ENCODE measurements around the gene UBXN11.

The UBXN11 gene

DNA sequence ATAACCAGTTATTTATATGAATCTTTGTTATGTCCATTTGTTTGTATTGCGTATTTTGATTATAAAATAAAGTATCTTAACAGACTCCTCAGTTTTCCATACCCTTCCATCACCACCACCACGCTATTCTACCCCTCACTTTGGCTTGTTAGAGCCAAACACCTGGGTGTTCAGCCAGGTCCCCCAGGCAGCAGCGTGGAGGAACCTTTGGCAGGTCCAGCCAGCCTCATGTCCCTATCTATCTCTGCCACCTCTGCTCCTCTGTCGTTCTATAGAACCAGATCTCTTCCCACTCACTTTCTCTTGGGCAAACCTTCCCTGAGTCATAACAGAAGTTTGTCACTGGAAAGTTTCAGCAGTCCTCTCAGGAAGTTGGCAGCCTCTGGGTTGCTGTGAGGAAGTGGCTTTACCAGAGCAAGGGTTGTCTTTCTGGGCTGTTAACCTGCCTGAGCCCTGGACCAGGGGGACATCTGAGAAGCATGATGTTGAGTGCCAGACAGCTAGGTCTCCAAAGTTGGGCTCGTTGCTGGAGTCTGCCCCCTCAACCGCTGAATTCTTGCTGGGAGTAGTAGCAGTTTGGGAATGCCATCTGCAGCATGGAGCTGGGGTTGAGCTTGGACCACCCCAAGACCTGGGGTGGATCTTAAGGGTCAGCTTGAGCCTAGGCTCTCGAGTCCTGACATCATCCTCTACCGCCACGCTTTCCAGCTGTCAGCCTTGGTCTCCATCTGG is 27.5 kb downstream of the UBXN11 start:
- no peak overlapping the region for H2BK15ac ChIP-seq (ENCODE audit: low read depth, poor library complexity, severe bottlenecking)
- peaks cover 17% of the 10 kb centered on the region for H3K79me1 ChIP-seq (replicated peaks; ENCODE audit: low read length, poor library complexity, severe bottlenecking)
- H2BK5ac ChIP-seq (ENCODE audit: low read depth, low read length, poor library complexity, severe bottlenecking), result no peak overlapping the region
- H2AFZ ChIP-seq (ENCODE audit: low read depth, low read length), result no peak overlapping the region
- peak overlapping the region; percentile 62 to 64 for H2BK12ac ChIP-seq (ENCODE audit: low read length in 2 of 2)
- H3K9me3 ChIP-seq (ENCODE audit: control insufficient read depth, low read length), result no peaks in the 10 kb centered on the region
- peak; percentile 89 for DNase-seq
- H3K14ac ChIP-seq (ENCODE audit: low read length in 2 of 2), result peak overlapping the region in 1 of 2 experiments; percentile 50
- peaks cover 43% of the 10 kb centered on the region for H3K4me1 ChIP-seq (ENCODE audit: control insufficient read depth, insufficient read depth, low read depth, low read length)
- H3K36me3 ChIP-seq (ENCODE audit: control insufficient read depth in 1 of 2, insufficient read depth in 2 of 2, low read depth in 1 of 2, low read length in 2 of 2), result peaks cover 28 to 36% of the 10 kb centered on the region in 2 experiments
- H3K18ac ChIP-seq (ENCODE audit: low read depth in 1 of 2, low read length in 2 of 2), result peak overlapping the region; percentile 72 to 90
- WGBS, result 83% methylated on average over 7 of the region's 9 CpGs
- H3K27ac ChIP-seq (ENCODE audit: low read length, poor library complexity, severe bottlenecking), result peak overlapping the region; percentile 71
- peak overlapping the region; percentile 69 for H2AK5ac ChIP-seq (ENCODE audit: low read length, severe bottlenecking)
- peak overlapping the region in 1 of 2 experiments; percentile 92 for H3K4me3 ChIP-seq (ENCODE audit: insufficient read depth in 1 of 2, low read depth in 1 of 2, low read length in 2 of 2)
- H3K9ac ChIP-seq (ENCODE audit: low read length), result peak overlapping the region; percentile 84
- H3K23ac ChIP-seq (ENCODE audit: low read length in 2 of 2), result no peak overlapping the region
- H4K8ac ChIP-seq (ENCODE audit: low read length), result peak overlapping the region; percentile 83
- H3K4ac ChIP-seq (ENCODE audit: low read depth in 1 of 2, low read length in 2 of 2), result peak overlapping the region; percentile 71 to 90
- peak overlapping the region; percentile 45 for H4K91ac ChIP-seq (ENCODE audit: low read length)
- no peak overlapping the region for H2BK120ac ChIP-seq (ENCODE audit: low read depth, low read length)
- peak overlapping the region; percentile 77 for H3K4me2 ChIP-seq (ENCODE audit: low read length, poor library complexity, severe bottlenecking)
- no peaks in the 10 kb centered on the region for H3K27me3 ChIP-seq (ENCODE audit: control insufficient read depth in 1 of 2, insufficient read depth in 1 of 2, low read length in 2 of 2)

DNA sequence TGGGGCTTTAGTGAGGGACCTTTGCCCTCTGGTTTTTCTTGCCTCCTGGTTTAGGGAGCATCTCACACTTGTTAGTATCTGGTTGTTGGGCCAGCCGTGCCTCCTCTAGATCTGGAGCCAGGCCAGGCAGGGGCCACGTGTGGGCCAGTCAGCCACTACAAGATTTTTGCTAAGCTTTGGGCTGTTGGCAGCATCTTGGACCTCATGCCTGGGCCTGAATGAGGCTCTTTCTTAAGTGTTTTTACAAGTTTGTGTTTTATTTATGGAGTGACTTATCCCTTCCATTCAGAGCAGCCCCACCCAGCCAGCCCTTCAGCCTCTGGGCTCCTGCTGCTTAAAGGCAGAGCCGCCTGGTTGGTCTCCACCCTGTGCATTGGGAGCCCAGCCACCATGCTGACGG is 28.1 kb downstream of the UBXN11 start:
- Histone ChIP-seq H2BK15ac (ENCODE audit: low read depth, poor library complexity, severe bottlenecking) (no peak overlapping the region), H3K4me3 (ENCODE audit: insufficient read depth in 1 of 2, low read depth in 1 of 2, low read length in 2 of 2) (no peak overlapping the region), H3K23ac (ENCODE audit: low read length in 2 of 2) (no peak overlapping the region), H3K36me3 (ENCODE audit: control insufficient read depth in 1 of 2, insufficient read depth in 2 of 2, low read depth in 1 of 2, low read length in 2 of 2) (peaks cover 28 to 34% of the 10 kb centered on the region in 2 experiments), H4K8ac (ENCODE audit: low read length) (no peak overlapping the region), H3K9ac (ENCODE audit: low read length) (peak overlapping the region; percentile 84), H3K27ac (ENCODE audit: low read length, poor library complexity, severe bottlenecking) (no peak overlapping the region), H3K4me1 (ENCODE audit: control insufficient read depth, insufficient read depth, low read depth, low read length) (peaks cover 43% of the 10 kb centered on the region), H2BK12ac (ENCODE audit: low read length in 2 of 2) (no peak overlapping the region), H3K4me2 (ENCODE audit: low read length, poor library complexity, severe bottlenecking) (no peak overlapping the region), H3K9me3 (ENCODE audit: control insufficient read depth, low read length) (no peaks in the 10 kb centered on the region), H3K27me3 (ENCODE audit: control insufficient read depth in 1 of 2, insufficient read depth in 1 of 2, low read length in 2 of 2) (no peaks in the 10 kb centered on the region), H3K79me1 (replicated peaks; ENCODE audit: low read length, poor library complexity, severe bottlenecking) (peaks cover 14% of the 10 kb centered on the region), H2AK5ac (ENCODE audit: low read length, severe bottlenecking) (no peak overlapping the region), H2AFZ (ENCODE audit: low read depth, low read length) (no peak overlapping the region), H3K4ac (ENCODE audit: low read depth in 1 of 2, low read length in 2 of 2) (no peak overlapping the region), H2BK5ac (ENCODE audit: low read depth, low read length, poor library complexity, severe bottlenecking) (no peak overlapping the region), H3K18ac (ENCODE audit: low read depth in 1 of 2, low read length in 2 of 2) (no peak overlapping the region), H3K14ac (ENCODE audit: low read length in 2 of 2) (no peak overlapping the region), H4K91ac (ENCODE audit: low read length) (no peak overlapping the region), H2BK120ac (ENCODE audit: low read depth, low read length) (no peak overlapping the region)
- WGBS, result 25% methylated on average over 2 of the region's 4 CpGs
- peak; percentile 83 for DNase-seq

DNA sequence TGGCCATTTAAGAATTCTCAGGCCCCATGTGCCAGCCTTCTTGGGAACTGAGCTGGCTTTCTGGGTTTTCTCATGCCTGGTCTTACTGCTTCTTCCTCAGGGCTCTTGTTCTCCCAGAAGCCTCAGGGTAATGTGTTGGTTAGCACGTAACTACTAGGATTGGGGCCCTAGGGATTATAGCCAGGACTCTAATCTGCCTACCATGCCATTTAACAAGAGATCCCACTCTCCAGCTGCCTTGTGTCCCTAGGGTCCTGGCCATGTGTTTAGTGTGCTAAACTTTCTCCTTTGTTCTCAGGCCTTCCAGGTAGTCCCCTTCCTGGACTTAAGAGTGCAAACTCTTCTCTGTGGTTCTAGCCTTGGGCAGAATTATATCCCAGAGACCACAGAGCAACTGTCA is 28.7 kb downstream of the UBXN11 start:
- H2BK5ac ChIP-seq (ENCODE audit: low read depth, low read length, poor library complexity, severe bottlenecking), result no peak overlapping the region
- no peak overlapping the region for H3K27ac ChIP-seq (ENCODE audit: low read length, poor library complexity, severe bottlenecking)
- H3K23ac ChIP-seq (ENCODE audit: low read length in 2 of 2), result no peak overlapping the region
- WGBS, result 78% methylated on average over 1 of the region's 1 CpG
- no peak overlapping the region for H2AFZ ChIP-seq (ENCODE audit: low read depth, low read length)
- H2BK120ac ChIP-seq (ENCODE audit: low read depth, low read length), result no peak overlapping the region
- peaks cover 29 to 30% of the 10 kb centered on the region in 2 experiments for H3K36me3 ChIP-seq (ENCODE audit: control insufficient read depth in 1 of 2, insufficient read depth in 2 of 2, low read depth in 1 of 2, low read length in 2 of 2)
- H4K91ac ChIP-seq (ENCODE audit: low read length), result no peak overlapping the region
- H3K4me1 ChIP-seq (ENCODE audit: control insufficient read depth, insufficient read depth, low read depth, low read length), result peaks cover 39% of the 10 kb centered on the region
- H3K9ac ChIP-seq (ENCODE audit: low read length), result peak overlapping the region; percentile 84
- H3K14ac ChIP-seq (ENCODE audit: low read length in 2 of 2), result no peak overlapping the region
- H4K8ac ChIP-seq (ENCODE audit: low read length), result no peak overlapping the region
- no peaks in the 10 kb centered on the region for H3K9me3 ChIP-seq (ENCODE audit: control insufficient read depth, low read length)
- H3K27me3 ChIP-seq (ENCODE audit: control insufficient read depth in 1 of 2, insufficient read depth in 1 of 2, low read length in 2 of 2), result no peaks in the 10 kb centered on the region
- H3K18ac ChIP-seq (ENCODE audit: low read depth in 1 of 2, low read length in 2 of 2), result peak overlapping the region; percentile 13 to 53
- H2BK15ac ChIP-seq (ENCODE audit: low read depth, poor library complexity, severe bottlenecking), result peak overlapping the region; percentile 26
- H3K79me1 ChIP-seq (replicated peaks; ENCODE audit: low read length, poor library complexity, severe bottlenecking), result peaks cover 13% of the 10 kb centered on the region
- H3K4ac ChIP-seq (ENCODE audit: low read depth in 1 of 2, low read length in 2 of 2), result peak overlapping the region; percentile 25 to 26
- H3K4me2 ChIP-seq (ENCODE audit: low read length, poor library complexity, severe bottlenecking), result no peak overlapping the region
- H2BK12ac ChIP-seq (ENCODE audit: low read length in 2 of 2), result peak overlapping the region; percentile 14 to 37
- H2AK5ac ChIP-seq (ENCODE audit: low read length, severe bottlenecking), result peak overlapping the region; percentile 34
- no peak overlapping the region for H3K4me3 ChIP-seq (ENCODE audit: insufficient read depth in 1 of 2, low read depth in 1 of 2, low read length in 2 of 2)
- DNase-seq, result no peak

DNA sequence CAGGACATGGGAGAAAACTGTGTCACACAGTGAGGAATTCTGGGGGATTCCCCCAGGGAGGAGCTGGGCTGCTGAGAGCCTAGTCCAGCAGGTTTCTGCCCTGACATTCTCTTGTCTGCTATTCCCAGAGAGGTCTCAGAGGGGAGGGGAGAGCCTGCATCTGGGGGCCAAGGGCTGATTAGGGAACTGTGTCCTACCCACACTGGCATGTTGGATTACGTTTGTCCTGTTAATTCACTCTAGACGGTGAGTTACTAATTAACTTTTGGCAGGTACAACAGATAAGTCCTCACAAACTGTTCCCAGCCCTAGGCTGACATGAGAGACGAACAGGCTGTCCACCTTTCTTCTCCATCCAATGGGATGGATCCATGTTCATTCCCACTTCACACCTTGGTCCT is 29.2 kb downstream of the UBXN11 start:
- H4K91ac ChIP-seq (ENCODE audit: low read length), result no peak overlapping the region
- no peak overlapping the region for H3K23ac ChIP-seq (ENCODE audit: low read length in 2 of 2)
- H3K79me1 ChIP-seq (replicated peaks; ENCODE audit: low read length, poor library complexity, severe bottlenecking), result peaks cover 11% of the 10 kb centered on the region
- H3K27ac ChIP-seq (ENCODE audit: low read length, poor library complexity, severe bottlenecking), result no peak overlapping the region
- WGBS, result 95% methylated on average over 3 of the region's 3 CpGs
- H2BK15ac ChIP-seq (ENCODE audit: low read depth, poor library complexity, severe bottlenecking), result no peak overlapping the region
- no peak overlapping the region for H3K4ac ChIP-seq (ENCODE audit: low read depth in 1 of 2, low read length in 2 of 2)
- H2AK5ac ChIP-seq (ENCODE audit: low read length, severe bottlenecking), result no peak overlapping the region
- H3K9ac ChIP-seq (ENCODE audit: low read length), result peak overlapping the region; percentile 84
- H3K27me3 ChIP-seq (ENCODE audit: control insufficient read depth in 1 of 2, insufficient read depth in 1 of 2, low read length in 2 of 2), result no peaks in the 10 kb centered on the region
- peak overlapping the region in 1 of 2 experiments; percentile 36 for H3K14ac ChIP-seq (ENCODE audit: low read length in 2 of 2)
- no peak overlapping the region for H4K8ac ChIP-seq (ENCODE audit: low read length)
- H2BK12ac ChIP-seq (ENCODE audit: low read length in 2 of 2), result peak overlapping the region in 1 of 2 experiments; percentile 37
- no peak overlapping the region for H3K4me2 ChIP-seq (ENCODE audit: low read length, poor library complexity, severe bottlenecking)
- peaks cover 24 to 27% of the 10 kb centered on the region in 2 experiments for H3K36me3 ChIP-seq (ENCODE audit: control insufficient read depth in 1 of 2, insufficient read depth in 2 of 2, low read depth in 1 of 2, low read length in 2 of 2)
- H2AFZ ChIP-seq (ENCODE audit: low read depth, low read length), result no peak overlapping the region
- peaks cover 35% of the 10 kb centered on the region for H3K4me1 ChIP-seq (ENCODE audit: control insufficient read depth, insufficient read depth, low read depth, low read length)
- H2BK5ac ChIP-seq (ENCODE audit: low read depth, low read length, poor library complexity, severe bottlenecking), result no peak overlapping the region
- H3K18ac ChIP-seq (ENCODE audit: low read depth in 1 of 2, low read length in 2 of 2), result peak overlapping the region in 1 of 2 experiments; percentile 13
- no peaks in the 10 kb centered on the region for H3K9me3 ChIP-seq (ENCODE audit: control insufficient read depth, low read length)
- DNase-seq, result no peak
- H2BK120ac ChIP-seq (ENCODE audit: low read depth, low read length), result no peak overlapping the region
- H3K4me3 ChIP-seq (ENCODE audit: insufficient read depth in 1 of 2, low read depth in 1 of 2, low read length in 2 of 2), result peak overlapping the region in 1 of 2 experiments; percentile 46

Measured in mesenchymal stem cell (in vitro differentiated cells and primary cell).